ENCODE measurements around the gene TMPRSS2. TPM values are rescaled to one million over a fixed set of nuclear protein-coding genes. Genes with fewer than 3 reads are reported as not detected.

TMPRSS2 gene
- total RNA-seq, 1 donor from 2014 or later: 0.84 TPM

DNA sequence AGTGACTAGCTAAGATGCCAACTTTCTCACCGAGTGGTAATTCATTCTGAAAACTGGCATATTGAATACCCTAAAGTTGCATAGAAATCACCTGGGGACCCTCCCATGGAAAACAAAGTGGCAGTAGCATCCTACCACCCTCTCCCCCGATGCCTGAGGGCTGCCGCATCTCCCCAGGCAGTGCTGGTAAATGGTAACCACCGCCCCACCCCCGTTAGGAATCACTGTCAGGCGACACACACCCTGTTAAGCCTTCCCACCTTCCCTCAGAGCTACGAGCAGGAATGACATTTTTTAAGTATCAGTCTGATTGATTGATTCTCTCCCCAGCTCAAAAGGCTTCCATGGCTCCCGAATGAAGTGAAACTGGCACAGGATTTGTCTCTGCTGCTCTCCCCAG, 28.3 kb downstream of the TMPRSS2 start:
- H3K79me2 ChIP-seq (ENCODE audit: insufficient read depth, low read length): no peaks in the 10 kb centered on the region
- no peaks in the 10 kb centered on the region for H3K36me3 ChIP-seq (ENCODE audit: insufficient read depth, low read length)
- H3K4me2 ChIP-seq (ENCODE audit: low read length): no peak overlapping the region
- H3K4me1 Mint-ChIP-seq (ENCODE audit: low read depth, unreplicated experiment): peaks cover 44% of the 10 kb centered on the region
- no peaks in the 10 kb centered on the region for H3K36me3 Mint-ChIP-seq (ENCODE audit: low read depth, unreplicated experiment)
- TF ChIP-seq, protein P1, sequence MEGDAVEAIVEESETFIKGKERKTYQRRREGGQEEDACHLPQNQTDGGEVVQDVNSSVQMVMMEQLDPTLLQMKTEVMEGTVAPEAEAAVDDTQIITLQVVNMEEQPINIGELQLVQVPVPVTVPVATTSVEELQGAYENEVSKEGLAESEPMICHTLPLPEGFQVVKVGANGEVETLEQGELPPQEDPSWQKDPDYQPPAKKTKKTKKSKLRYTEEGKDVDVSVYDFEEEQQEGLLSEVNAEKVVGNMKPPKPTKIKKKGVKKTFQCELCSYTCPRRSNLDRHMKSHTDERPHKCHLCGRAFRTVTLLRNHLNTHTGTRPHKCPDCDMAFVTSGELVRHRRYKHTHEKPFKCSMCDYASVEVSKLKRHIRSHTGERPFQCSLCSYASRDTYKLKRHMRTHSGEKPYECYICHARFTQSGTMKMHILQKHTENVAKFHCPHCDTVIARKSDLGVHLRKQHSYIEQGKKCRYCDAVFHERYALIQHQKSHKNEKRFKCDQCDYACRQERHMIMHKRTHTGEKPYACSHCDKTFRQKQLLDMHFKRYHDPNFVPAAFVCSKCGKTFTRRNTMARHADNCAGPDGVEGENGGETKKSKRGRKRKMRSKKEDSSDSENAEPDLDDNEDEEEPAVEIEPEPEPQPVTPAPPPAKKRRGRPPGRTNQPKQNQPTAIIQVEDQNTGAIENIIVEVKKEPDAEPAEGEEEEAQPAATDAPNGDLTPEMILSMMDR (IDR thresholded peaks at IDR 0.05; ENCODE audit: insufficient read depth, low read depth, low read length): no peak
- TF ChIP-seq EZH2 (IDR thresholded peaks at IDR 0.05; ENCODE audit: insufficient read depth, low read length): no peak
- H3K27ac ChIP-seq (ENCODE audit: low read depth, low read length): no peak overlapping the region
- no peak overlapping the region for H2AFZ ChIP-seq (ENCODE audit: low read depth, low read length)
- H4K20me1 ChIP-seq (ENCODE audit: insufficient read depth, low read length): no peaks in the 10 kb centered on the region
- no peak for DNase-seq (ENCODE audit: low read depth)
- no peaks in the 10 kb centered on the region for H3K9me3 ChIP-seq (ENCODE audit: insufficient read depth, low read depth, low read length)
- H3K4me1 ChIP-seq (ENCODE audit: insufficient read depth, low read length): peaks cover 11% of the 10 kb centered on the region
- no peaks in the 10 kb centered on the region for H3K27me3 ChIP-seq (ENCODE audit: insufficient read depth, low read length)
- no peaks in the 10 kb centered on the region for H3K9me3 Mint-ChIP-seq (ENCODE audit: unreplicated experiment)
- FAIRE-seq: no peak
- no peak overlapping the region for H3K4me3 Mint-ChIP-seq (ENCODE audit: unreplicated experiment)
- H3K4me3 ChIP-seq (ENCODE audit: insufficient read depth, low read depth, low read length): no peak overlapping the region
- no peak overlapping the region for H3K9ac ChIP-seq (ENCODE audit: low read length)
- no peaks in the 10 kb centered on the region for H3K27me3 Mint-ChIP-seq (ENCODE audit: low read depth, unreplicated experiment)
- H3K27ac Mint-ChIP-seq (ENCODE audit: unreplicated experiment): no peak overlapping the region

DNA sequence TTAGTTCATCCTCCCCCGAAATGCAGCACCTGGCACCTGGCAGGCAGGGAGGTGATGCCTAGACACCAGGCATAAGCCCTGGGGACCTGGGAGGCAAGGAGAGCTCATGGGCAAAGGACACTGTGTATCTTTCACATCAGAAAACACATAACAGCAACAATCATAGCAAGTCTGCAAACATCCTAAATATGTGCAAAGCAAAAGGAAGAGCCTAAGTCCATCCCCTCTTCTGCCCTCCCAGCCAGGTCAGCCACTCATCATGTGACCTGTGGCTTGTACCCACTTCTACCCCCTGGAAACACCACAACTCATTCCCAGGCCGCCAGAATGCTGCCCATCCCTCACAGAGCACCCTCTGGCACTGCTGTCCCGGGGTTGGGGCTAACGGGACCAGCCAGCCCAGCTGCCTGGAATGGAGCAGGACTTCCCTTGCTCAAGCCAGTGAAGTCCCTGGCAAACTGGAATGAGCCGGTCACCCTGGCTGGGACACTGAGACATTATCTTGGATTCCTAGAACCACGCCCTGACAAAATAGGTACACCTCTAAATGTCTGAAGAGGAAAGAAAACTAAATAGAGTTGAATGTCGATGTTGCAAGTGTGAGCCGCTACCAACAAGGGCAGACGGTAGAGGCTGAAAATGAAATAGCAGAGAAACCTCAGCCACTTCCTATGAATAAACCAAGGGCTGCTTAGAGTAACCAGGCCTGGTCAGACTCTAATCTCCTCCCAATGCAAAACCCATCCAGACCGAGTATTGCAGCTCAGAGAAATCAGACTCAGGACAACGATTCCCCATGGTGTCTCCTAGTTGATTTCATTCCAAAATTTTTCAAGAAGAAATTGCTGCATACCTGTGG, 29.4 kb downstream of the TMPRSS2 start:
- Mint-ChIP-seq H3K27me3 (ENCODE audit: low read depth, unreplicated experiment) (no peaks in the 10 kb centered on the region), H3K36me3 (ENCODE audit: low read depth, unreplicated experiment) (no peaks in the 10 kb centered on the region), H3K4me1 (ENCODE audit: low read depth, unreplicated experiment) (peaks cover 44% of the 10 kb centered on the region), H3K4me3 (ENCODE audit: unreplicated experiment) (peak overlapping the region; percentile 47), H3K27ac (ENCODE audit: unreplicated experiment) (no peak overlapping the region), H3K9me3 (ENCODE audit: unreplicated experiment) (no peaks in the 10 kb centered on the region)
- H3K79me2 ChIP-seq (ENCODE audit: insufficient read depth, low read length): no peaks in the 10 kb centered on the region
- no peaks in the 10 kb centered on the region for H3K36me3 ChIP-seq (ENCODE audit: insufficient read depth, low read length)
- H3K27me3 ChIP-seq (ENCODE audit: insufficient read depth, low read length): no peaks in the 10 kb centered on the region
- no peak overlapping the region for H2AFZ ChIP-seq (ENCODE audit: low read depth, low read length)
- no peaks in the 10 kb centered on the region for H3K9me3 ChIP-seq (ENCODE audit: insufficient read depth, low read depth, low read length)
- no peak overlapping the region for H3K9ac ChIP-seq (ENCODE audit: low read length)
- FAIRE-seq (no peak), DNase-seq (ENCODE audit: low read depth) (peak; percentile 18)
- TF ChIP-seq, protein P1 (IDR thresholded peaks at IDR 0.05; ENCODE audit: insufficient read depth, low read depth, low read length): no peak
- TF ChIP-seq EZH2 (IDR thresholded peaks at IDR 0.05; ENCODE audit: insufficient read depth, low read length): no peak
- no peak overlapping the region for H3K27ac ChIP-seq (ENCODE audit: low read depth, low read length)
- H3K4me3 ChIP-seq (ENCODE audit: insufficient read depth, low read depth, low read length): no peak overlapping the region
- no peaks in the 10 kb centered on the region for H4K20me1 ChIP-seq (ENCODE audit: insufficient read depth, low read length)
- peaks cover 11% of the 10 kb centered on the region for H3K4me1 ChIP-seq (ENCODE audit: insufficient read depth, low read length)
- H3K4me2 ChIP-seq (ENCODE audit: low read length): no peak overlapping the region
